GM23248 (cell line): ENCODE measurements around the gene SEMA3D.

ENCODE experiments used
- EZH2 ChIP-seq: fragments of 200-600 bp; sonication (generic); IDR thresholded peaks from 2 replicates; pipeline ENCODE4 v1.6.1; 2018; ENCODE audit warnings: antibody characterized with exemption, mild to moderate bottlenecking; ENCODE audit not compliant: insufficient read depth, poor library complexity, severe bottlenecking
- EZH2phosphoT487 ChIP-seq: fragments of 200-600 bp; sonication (generic); IDR thresholded peaks from 2 replicates; pipeline ENCODE4 v1.6.1; 2018; ENCODE audit warnings: antibody characterized with exemption, moderate library complexity, mild to moderate bottlenecking, low read depth; ENCODE audit not compliant: insufficient read depth

DNA sequence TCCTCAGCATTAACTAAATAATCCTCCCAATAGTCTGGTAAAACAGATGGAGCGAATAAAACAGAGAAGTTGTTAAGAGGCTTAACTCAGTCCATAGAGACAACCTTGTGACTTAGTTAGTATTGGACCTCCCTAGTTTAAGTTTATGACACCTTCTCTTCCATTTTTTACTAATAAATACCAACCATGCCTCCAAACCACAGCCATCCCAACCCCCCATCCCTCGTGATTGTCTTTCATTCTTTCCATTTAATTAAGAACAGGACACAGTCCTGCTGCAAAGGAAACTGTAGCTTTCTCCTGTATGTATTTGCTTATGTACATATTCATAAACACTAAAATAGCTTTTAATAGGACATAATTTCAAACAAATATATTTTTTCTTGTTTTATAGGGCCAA lies 238.2 kb downstream of the SEMA3D start:
- no peak for TF ChIP-seq EZH2phosphoT487
- TF ChIP-seq EZH2 = no peak
